COLO668 (cell line): ENCODE data around the gene PER2.
"Not testable (repeated sequence)": the region's sequence is repeated elsewhere in the genome, so short reads cannot be mapped to it uniquely, and the experiment has no call there.

Experiments used
- DNase-seq: peaks from one replicate; lab custom pipeline; 2025; ENCODE audit not compliant: unreplicated experiment; lab: John Stamatoyannopoulos, UW

Gene PER2

DNA sequence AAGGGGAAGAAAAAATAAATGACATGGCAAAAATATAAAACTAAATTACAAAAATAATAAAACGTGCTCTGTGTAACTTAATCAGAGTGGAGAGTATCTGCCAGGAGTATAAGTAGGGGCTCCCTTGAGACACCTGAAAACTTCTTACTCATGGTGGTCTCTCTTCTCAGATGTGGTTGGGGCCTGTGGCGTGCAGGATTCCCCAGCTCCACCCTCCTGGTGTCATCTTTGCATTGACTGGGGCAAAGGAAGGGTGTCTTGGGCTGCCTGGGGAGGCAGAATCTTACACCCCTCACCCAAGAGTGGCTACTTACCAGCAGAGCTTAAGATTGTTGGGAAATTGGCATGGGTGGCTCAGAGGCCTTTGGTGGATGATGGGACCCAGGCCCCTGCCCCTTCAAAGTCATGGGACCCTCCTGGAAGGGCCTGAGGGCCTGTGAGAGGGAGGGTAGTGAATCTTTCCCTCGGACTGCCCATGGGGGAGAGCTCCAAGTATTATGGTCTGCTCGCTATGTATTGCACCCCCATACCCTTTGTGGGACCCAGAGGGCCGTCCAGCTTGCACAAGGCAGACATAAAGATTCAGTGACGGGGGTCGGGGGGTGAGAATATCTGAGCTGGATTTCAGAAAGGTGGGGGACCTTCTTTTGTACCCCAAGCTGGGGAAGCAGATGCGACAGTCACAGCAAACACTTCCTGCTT lies 25.0 kb upstream of the PER2 start:
- DNase-seq = no peak

GRCh38 chr2:238310721-238311120 lies 22.3 kb upstream of the PER2 start:
- DNase-seq = not testable (repeated sequence)

GRCh38 chr2:238308177-238308576 lies 19.8 kb upstream of the PER2 start:
- peak; percentile 10 for DNase-seq

DNA sequence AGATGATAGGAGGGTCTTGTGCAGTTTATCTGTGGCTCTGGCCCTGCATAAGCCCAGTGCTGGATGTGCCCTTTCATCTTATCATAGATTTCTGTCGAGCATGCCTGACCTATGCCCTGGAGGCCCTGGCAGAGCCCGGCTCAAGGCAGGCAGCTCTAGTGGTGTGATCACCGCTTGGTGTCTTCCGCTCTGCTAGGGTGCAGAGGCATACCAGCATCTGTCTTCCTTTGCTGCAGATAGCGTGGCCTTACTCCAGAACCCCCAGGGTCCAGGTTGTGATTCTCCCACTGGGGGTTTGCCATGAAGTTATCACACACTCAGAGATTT lies 18.2 kb upstream of the PER2 start:
- DNase-seq = no peak

GRCh38 chr2:238305965-238306671 lies 17.7 kb upstream of the PER2 start:
- DNase-seq = no peak

GRCh38 chr2:238305092-238305862 lies 16.9 kb upstream of the PER2 start:
- DNase-seq = peak; percentile 13

DNA sequence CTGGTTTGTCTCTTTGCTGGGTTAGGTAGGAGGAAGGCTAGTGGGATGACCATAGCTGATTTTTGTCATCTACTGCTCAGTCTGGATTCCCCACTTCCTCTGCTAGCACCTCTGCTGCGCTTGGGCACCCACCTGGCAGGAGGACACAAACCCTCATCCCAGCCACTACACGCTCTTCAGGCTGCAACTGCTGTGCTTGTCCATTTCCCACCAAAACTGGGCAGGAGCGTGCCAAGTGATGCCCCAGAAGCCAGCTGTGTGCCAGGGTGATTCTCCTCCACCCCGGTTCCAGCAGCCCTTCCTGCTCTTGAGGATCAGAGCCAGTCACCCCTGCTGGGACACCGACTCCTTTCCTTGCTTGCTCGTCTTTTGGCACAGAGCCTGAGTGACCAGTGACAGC lies 15.7 kb upstream of the PER2 start:
- DNase-seq = no peak

GRCh38 chr2:238302751-238303150 lies 14.3 kb upstream of the PER2 start:
- DNase-seq = no peak

DNA sequence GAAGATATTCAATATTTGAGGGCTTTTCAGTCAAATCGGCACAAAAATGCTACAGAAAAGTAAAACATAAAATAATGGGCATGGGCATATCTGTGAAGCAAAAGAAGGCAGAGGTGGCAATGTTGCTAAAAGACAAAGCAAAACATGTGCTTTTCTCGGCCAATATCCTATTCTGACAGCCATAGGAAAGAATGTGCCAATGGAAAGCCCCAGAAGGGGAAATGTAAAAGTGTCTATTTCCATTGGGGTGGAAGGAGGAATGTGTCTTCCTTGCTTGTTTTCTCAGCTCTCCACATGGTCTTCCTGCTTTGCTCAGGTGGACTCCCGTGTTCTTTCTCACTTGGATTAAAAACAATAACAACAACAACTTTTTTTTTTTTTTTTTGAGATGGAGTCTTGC lies 13.7 kb upstream of the PER2 start:
- DNase-seq = no peak

- DNase-seq = no peak
Observed at GRCh38 chr2:238299803-238300202, 11.4 kb upstream of the PER2 start.

GRCh38 chr2:238296638-238297457 lies 8.4 kb upstream of the PER2 start:
- DNase-seq = no peak

- no peak for DNase-seq
Observed at GRCh38 chr2:238295144-238296112, 7.0 kb upstream of the PER2 start.

DNA sequence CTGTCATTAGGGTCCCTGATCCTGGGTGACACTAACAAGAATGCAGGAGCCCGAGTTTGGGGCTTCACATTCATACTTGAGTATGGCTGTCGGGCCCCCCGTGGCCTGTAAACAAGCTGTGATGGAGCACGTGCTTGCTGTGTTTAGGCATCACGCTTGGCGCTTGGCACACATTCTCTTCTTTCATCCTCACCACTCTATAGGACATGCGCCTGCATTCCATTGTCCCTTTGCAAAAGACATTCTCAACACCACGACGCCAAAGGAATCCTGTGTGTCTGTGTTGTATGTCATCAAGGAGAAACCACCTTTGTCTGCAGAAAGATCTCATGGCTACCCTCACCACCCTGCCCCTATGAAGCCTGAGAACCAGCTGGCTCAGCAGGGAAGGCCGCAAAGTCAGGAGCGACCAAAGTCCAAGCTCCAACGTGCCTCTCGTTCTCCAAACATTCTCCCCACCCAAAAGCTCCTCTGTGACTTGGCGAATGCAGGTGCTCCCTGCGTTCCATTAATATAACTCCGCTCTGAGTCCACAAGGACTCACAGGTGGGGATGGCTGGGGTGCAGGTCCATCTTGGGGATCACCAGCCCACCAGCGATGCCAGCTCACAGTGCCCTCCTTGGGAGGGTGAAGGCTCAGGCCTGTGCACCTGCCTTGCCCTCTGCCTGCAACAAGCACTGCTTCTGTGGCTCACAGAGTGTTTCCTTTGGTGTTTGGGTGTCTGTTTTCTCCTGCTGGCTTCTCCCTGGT lies 6.2 kb upstream of the PER2 start:
- peak; percentile 56 for DNase-seq

DNA sequence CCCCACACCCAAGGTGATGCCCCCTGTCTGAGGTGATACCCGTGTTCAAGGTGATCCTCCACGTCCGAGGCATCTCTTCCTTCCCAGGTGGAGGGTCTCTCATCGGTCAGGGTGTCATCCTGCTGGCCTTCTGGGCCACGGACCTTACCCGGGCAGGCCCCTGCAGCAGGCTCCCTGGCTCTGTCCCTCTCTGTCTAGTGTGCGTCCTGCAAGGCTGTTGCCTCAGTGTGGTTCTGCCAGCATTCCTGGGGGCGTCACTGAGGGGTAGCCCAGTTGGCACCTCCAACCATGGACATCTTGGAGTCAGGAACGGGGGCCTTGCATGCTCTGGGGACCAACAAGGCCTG lies 5.6 kb upstream of the PER2 start:
- DNase-seq = no peak

- no peak for DNase-seq
Observed at GRCh38 chr2:238291550-238292281, 3.3 kb upstream of the PER2 start.

- no peak for DNase-seq
Observed at GRCh38 chr2:238290715-238291549, 2.5 kb upstream of the PER2 start.

DNA sequence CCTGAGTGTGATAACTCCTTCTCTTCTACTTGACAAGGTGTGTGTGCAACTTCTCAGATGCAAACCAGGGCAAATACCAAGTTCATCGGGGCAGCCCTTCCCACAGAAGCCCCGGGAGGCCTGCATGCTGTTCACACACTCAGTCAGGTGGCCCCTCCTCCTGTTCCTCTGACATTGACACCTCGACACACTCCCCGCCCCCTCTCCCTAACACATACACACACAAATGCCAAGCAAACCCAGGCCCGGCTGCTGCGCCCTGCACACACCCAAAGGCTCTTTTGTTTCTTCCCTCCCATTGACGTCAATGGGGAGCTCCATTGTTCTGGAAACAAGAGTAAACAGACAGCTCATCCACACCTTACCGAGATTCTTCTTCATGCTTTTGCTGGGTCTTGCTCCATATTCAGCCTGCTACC lies 1.7 kb upstream of the PER2 start:
- peak; percentile 95 for DNase-seq

DNA sequence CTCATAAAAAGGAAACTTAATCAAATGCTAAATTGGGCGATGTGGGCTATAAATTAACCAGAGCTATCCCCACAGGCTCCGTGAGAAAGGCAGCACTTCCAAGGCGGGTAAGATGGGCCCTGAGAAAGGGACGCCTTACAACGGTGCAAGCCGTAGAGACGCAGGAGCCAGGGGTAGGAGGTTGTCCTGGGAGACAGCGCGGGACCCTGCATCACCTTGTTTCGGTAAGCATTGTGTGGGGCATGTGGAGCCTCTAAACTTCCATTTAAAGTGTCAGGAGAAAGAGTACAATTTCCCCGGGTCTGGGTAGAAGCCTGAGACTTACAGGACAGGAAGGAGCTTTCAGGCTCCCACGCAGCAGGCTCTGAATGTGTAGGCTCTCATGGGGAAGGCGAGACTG lies 1.2 kb upstream of the PER2 start:
- DNase-seq = peak; percentile 37
